ENCODE results near the gene SETD4.
"Not testable (repeated sequence)": the region's sequence is repeated elsewhere in the genome, so short reads cannot be mapped to it uniquely, and the experiment has no call there.

The SETD4 gene, protein sequence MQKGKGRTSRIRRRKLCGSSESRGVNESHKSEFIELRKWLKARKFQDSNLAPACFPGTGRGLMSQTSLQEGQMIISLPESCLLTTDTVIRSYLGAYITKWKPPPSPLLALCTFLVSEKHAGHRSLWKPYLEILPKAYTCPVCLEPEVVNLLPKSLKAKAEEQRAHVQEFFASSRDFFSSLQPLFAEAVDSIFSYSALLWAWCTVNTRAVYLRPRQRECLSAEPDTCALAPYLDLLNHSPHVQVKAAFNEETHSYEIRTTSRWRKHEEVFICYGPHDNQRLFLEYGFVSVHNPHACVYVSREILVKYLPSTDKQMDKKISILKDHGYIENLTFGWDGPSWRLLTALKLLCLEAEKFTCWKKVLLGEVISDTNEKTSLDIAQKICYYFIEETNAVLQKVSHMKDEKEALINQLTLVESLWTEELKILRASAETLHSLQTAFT

DNA sequence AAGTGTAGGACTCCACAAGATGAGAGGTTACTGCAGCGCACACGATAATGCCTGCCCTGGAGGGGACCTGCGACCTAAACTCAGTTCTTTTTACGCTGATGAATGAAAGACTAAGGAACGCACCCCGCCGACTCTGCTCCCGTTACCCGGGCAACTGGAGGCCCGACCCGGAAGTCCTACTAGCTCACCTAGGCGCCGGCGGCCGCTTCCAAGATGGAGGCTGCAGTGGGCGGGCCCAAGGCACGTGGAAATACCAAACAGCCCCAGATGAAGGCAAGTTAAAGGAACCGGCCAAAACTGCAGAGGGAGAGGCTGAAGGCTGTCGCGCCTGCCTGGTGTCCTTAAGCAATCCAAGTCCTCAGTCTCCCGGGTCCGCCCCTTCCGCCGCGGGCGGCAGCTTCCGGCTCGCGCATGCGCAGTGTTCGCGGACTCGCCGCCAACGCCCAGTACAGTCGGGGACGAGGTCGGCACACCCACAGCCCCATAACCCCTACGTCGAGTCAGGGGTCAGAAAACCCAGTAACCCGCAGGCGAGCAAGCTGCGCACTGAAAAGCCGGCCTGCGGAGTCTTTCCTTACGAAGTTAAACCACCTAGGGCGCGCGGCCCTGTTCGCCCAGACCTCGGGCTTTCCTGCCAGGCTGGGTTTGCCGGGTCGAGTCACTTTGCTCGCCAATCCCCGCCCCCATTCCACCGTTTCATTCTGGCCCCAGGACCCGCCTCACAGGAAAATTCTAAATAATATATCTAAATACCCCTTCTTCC lies at the start of gene SETD4:
Gene SETD4, minus strand, starts transcription at position 368 of the 763 bp plus-strand sequence. CDS start 1,638 bp downstream, outside the sequence.
- DNase-seq: peak; percentile 98

DNA sequence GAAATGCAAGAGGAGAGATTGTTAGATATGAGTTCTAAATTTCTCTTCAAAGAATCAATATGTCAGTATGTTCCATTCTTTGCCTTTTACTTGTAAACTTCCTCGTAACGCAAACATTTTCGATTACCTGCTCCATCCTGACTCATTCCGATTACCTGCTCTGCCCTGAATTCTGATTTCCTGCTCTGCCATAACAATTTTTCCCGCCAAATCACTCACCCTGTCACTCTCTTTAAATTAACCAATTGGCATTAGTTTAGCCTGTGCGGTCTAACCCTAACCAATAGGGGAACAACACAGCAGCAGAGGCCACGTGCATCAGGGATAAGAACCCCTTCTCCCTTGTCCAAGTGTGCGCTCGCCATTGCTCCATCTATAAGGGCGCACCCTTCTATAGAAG lies 49.5 kb upstream of the SETD4 start:
- DNase-seq: no peak

DNA sequence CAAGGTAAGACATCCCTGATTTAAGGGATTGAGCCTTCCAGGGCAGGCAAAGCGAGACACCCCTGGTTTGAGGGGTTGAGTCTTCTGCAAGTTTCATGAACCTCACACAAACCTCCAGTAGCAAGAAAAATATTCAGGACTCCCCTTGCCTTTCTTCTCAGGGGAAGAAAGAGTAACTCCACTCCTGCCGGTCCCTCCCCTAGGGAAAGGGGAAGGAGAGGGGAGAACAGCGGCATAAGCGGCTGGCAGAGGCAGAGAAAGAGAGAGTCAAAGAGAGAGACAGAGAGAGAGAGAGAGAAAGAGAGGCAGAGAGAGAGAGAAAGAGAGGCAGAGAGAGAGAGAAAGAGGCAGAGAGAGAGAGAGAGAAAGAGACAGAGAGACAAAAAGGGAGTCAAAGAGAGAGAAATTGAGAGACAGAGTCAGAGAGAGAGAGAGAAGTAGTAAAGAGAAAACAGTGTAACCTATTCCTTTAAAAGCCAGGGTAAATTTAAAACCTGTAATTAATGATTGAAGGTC lies 45.1 kb upstream of the SETD4 start:
- no peak for DNase-seq

DNA sequence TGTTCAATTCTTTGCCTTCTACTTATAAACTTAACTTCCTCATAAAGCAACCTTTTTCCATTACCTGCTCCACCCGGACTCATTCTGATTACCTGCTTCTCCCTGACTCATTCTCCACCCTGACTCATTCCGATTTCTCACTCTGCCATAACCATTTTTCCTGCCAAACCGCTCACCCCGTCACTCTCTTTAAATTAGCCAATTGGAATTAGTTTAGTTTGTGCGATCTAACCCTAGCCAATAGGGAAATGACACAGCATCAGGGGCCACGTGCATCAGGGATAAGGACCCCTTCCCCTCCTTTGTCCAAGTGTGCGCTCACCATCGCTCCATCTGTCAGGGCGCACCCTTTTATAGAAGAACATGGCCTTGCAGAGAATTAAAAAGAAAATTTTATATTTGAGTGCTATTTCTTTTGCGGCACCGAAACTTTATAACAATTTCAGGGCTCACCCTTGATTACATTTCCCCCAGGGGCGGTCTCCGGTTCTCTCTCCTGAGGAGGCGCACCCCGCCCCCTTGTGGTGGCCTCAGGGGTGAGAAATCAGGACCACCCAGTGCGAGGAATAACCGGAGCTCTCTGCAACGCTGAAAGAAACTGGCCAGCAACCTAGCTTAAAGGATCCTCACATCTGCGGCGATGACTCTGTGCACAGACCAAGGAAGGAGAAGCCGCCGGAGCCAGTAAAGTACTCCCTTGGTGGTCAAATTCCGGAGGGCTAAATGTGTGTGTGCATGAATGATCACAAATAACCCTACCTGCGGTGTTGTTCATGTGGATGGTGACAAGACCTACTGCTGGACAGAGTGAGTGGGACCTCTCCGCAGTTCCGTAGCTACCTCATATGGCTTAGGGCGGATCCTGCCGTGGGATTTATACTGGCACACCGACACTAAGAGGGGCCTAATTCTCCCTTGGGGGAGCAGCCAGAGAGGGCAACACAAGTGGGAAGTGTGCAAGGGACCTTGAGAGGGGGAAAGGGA lies 44.3 kb upstream of the SETD4 start:
- no peak for DNase-seq

DNA sequence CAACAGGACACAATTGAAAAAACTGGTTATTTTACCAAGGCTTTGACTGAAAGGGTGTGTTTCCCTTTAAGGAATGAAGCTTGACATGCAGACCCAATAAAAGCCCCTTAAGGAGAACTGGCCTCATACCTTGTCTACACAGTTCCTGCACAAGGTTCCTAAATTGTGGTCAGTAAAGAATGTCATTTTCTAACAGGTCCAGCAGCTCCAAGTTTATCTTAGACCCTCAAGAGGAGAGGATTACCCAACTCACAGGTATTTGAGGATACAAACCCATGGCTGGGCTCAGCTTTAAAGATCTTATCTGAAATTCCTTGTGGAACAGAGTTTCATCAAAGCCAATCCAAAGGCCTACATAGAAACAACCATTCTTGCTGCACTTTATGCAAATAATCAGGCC lies 43.1 kb upstream of the SETD4 start:
- no peak for DNase-seq

DNA sequence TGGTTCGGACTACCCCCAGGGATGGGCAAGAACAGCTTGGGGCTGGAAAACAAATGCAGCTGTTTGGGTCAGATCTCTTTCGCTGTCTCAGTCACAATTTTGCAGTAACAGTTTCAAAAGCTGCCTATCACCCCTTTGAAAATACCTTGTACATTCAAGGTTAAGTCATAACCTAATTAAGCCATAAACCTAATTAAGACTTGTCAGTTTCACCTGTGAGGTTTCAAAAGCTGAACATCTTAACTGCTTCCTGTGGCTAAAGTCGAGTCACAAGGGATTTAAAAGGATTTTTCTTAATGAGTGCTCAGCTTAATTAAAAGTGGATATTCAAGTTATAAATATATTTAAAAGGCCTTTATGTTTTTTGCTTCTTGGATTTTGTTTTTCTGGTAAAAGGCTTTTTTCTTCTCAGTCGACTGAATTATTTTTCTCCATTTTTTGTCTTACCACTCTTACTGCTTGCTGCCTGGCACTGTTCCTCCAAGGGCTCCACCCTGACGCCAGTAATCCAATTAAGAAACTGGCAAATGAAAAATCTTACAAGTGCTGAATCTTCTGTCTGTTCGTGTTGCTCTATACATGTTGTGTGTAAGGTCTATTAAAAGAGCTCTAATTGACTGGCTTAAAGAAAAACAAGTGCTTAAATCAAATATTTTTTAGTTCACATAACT lies 40.8 kb upstream of the SETD4 start:
- no peak for DNase-seq

DNA sequence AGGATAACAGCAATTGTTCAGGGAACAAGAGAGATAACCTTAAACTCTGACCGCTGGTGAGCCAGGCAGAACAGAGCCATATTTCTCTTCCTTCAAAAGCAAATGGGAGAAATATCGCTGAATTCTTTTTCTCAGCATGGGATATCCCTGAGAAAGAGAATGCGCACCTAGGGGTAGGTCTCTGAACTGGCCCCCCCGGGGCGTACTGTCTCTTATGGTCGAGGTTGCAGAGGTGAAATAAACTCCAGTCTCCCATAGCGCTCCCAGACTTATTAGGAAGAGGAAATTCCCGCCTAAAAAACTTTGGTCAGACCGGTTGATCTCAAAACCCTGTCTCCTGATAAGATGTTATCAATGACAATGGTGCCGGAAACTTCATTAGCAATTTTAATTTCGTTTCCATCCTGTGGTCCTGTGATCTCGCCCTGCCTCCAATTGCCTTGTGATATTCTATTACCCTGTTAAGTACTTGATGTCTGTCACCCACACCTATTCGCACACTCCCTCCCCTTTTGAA lies 39.4 kb upstream of the SETD4 start:
- DNase-seq: not testable (repeated sequence)

DNA sequence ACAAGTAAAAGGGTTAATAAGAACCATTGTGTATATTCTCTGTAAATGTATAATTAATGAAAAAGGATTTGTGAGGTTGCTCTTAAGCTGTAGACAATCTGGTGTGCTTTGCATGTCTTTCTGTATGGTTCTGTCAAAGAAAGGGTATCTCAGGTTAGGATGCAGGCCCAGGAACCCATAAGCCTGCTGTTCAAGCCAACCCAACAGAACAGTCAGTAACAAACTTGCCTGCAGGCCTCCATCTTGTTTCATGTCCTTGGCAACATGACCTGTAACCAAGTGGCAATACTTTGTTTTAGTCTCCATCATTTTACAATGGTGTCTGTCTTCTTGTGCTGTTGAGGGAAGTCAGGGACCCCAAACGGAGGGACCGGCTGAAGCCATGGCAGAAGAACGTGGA lies 38.7 kb upstream of the SETD4 start:
- no peak for DNase-seq

DNA sequence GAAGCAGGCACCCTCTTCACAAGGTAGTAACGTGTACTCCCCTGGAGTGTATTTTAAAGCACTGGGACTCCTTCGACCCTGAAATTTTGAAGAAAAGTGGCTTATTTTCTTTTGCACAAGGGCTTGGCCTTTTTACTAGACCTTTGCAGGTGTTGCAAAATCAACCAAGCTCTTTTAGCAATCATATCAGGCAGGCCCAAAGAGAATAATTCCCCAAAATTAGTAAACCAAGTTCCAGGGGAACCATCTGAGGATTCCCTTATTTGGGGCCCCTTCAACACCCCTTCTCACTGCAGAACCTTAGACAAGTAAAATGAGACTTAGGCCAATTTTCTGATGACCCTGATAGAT lies 37.8 kb upstream of the SETD4 start:
- DNase-seq: no peak

DNA sequence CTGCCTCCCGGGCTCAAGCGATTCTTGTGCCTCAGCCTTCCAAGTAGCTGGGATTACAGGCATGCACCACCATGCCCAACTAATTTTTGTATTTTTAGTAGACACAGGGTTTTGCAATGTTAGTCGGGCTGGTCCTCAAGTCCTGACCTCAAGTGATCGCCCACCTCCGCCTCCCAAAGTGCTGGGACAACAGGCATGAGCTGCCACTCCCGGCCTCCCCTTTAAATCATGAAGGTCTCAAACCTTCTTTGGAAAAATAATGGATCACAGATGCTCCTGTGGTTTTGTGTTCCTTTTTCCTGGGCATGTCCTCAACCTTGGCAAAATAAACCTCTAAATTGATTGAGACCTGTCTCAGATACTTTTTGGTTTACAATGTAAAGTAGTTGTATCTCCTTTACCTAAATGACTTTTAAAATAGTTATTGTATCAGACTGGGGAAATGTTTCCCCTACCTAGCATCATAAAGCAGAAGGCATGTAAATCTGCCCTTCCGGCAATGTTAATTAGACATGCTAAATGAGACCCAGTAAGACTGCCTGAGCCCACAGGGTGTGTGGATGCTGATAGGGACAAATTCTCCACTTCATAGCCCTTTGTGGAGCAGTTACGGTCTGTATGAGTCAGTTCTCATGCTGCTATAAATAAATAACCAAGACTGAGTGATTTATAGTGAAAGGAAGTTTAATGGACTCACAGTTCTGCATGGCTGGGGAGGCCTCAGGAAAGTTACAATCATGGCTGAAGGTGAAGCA lies 37.3 kb upstream of the SETD4 start:
- no peak for DNase-seq

DNA sequence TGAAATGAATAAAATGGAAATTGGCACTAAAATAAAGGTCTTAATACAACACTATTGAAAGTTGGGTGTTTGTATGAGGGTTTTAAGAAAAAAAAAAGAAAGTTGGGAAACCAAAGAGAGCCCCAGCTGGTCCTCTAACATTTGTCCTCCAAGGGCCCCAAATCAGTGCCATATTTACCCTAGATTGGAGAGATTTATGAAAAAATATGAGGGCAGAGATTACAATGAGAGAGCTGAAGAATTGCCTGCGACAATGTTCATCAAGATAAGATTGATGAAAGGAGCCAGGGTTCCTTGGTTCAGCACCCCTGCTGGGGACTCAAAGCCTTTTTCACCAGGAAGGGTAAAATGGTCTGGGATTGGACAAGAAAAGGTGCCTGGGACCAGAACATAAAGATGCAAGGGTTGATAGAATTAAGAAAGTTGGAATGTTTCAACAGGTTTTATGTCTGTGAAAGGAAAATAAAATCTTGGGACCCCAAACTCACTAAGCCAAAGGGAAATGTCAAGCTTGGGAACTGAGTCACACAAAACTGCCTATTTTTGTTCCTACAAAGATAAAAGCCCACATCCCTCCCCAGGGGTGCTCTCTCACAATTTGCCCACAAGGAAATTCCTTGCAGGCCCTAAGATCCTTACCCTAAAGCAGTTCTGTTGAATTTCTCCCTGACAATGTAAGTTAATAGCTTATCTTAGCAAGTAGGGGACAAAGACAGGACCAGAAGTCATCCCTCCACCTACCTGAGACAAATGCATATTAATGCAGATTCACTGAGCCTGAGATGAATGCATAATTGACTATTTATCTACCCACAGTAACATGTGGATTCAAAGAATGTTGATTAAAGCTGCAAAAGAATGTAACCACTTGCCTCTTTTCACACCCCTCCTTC lies 36.3 kb upstream of the SETD4 start:
- no peak for DNase-seq

DNA sequence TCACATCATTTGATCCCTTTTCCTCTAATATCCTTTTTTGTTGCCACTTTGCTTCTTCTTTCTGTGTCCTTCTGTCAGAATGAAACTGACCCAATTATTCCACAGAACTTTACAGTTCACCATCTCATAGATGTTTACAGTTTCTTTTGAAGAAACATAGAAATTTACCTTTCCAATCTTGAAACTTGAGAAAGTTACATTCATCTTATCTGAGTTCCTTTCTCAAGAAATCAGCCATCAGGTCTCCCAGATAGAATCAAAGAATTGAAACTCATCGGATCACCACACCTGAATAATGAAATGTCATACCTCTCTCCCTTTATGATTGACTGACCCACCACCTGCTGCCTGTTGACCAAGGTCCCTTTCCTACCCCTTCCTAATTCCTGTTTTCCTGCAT lies 33.2 kb upstream of the SETD4 start:
- no peak for DNase-seq

DNA sequence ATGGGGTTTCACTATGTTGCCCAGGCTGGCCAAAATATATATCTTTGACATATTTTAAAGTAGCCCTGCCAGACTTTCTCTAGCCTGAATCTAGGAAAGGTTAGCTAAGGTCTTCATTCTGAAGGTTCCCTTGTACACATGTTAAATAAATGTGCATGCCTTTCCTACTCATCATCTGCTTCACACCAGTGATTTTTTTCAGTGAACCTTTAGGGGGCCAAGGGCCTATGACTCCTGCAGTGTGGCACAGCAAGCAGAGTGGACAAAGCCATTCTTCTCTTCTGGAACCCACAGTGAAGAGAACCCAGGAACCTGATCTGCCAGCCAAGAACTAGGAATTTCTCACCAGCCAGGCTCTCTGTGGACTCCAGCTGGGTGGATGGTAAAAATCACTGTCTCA lies 32.4 kb upstream of the SETD4 start:
- DNase-seq: no peak

DNA sequence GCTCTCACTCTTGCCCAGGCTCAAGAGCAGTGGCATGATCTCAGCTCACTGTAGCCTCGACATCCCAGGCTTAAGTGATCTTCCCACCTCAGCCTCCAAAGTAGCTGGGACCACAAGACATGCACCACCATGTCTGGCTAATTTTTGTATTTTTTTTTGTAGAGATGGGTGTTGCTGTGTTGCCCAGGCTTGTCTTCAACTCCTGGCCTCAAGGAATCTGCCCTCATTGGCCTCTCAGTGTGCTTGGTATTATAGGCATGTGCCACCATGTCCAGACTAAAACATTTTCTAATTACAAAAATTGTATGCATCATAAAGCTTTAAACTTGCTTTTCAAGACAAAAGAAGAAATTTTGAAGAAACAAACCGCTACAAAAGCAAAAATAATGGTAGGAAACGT lies 29.6 kb upstream of the SETD4 start:
- no peak for DNase-seq

DNA sequence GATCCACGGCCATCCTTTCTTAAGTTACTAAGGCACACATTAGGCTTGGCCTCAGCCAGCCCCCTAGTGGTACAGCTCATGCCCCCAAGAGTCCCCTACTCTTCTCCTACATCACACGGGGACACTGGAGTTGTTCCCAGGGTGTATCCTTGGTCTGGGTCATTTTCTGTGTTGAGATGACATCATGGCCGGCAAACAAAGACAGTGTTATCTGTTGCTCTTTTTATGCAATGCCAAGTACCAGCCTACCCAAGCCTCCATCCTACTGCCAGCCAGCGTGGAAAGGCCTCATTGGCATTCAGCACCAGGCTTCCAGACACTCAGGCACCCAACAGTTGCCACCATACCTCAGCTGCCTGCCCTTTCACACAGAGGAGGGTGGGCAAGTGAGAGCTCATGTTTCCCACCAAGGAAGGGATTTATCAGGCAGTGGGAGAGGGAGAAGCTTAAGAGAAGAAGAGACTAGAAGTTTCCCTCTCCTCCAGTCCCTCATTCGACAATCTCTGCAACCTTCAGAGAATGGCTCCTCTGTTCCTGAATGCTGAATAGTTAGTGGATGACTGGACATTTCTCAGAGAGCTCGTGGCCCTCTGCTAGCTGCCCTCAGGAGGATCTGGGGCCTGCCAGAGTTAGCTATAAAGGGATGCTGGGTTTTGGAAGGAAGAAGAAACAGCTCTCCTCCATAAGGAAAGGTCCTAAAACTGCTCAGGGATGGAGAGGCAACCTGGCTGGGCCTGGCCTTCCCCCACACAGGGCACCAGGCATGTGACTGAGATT lies 27.2 kb upstream of the SETD4 start:
- no peak for DNase-seq

DNA sequence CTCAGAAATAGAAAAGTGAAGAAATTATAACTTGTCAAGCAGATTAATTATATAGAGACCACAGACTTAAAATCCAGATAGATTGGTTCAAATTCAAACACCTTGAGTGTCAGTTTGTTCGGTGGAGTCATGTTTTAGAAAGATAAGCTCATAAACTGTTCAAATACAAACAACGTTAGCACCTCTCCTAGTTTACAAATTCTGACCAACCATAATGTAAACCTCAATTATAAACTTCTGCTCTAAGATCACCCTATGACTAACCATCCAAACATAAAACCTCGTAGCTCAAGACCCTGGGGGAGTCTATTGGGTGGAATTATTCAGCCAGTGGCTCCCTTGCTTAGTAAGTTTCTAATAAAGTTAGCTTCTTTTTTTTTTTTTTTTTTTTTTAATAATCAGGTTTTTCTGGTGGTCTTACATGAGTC lies 21.9 kb upstream of the SETD4 start:
- no peak for DNase-seq

DNA sequence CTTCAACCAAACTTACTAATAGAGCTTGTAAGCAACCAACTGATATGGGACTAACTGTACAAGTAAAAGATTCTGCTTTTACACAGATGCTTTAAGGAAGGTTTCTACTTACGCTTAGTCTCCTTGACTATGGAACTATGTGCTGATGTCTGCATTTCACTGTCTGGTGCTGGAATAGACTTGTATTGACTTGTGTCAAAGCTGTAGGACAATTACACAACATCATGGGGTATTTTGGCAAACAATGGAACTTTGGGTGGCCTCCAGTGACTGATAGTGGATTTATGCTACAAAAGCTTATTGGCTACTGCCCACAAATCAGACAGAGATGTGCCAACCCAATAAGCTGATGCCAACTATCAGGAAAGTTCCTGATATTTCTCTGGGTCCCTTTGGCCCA lies 20.1 kb upstream of the SETD4 start:
- no peak for DNase-seq

DNA sequence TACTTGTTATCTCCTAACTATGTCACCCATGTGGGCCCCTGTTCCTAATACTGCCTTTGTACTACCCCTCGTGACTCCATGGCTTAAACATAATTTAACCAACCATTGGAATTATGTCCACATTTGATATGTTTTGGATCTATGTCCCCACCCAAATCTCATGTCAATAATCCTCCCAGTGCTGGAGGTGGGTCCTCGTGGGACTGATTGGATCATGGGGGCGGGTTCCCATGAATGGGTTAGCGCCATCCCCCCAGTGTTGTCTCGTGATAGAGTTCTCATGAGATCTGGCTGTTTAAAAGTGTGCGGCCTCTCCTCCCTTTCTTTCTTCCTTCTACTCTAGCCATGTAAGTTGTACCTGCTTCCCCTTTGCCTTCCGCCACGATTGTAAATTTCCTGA lies 19.3 kb upstream of the SETD4 start:
- no peak for DNase-seq

DNA sequence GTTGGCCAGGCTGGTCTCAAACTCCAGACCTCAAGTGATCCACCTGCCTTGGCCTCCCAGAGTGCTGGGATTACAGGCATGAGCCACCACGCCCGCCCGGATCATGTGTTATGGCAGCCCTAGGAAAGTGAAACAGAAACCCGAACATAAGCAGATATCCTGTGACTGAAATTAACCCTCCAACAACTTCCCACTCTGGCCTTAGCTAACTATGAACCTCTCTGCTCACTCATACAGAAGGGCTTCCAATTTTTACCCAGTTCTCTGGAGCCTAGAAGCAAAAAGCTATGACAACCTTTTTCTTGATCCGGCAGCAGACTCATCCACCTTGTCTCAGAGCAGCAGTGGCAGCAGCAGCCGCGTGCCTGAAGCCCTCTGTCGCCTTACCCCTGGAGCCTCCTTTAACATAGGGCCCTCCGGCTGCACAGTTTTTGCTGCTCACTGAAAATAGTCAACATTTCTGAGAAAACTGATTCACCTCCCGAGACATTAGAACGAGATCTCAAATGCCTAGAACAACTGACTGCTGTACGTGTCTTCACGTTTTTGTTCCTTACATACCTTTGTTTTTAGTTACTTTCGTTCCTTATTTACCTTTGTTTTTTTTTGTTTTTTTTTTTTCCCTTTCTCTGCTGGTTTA lies 18.8 kb upstream of the SETD4 start:
- no peak for DNase-seq

Measured in NCI-H345 (cell line).